ENCODE results near the gene EVC2. TPM values are rescaled to one million over a fixed set of nuclear protein-coding genes. Genes with fewer than 3 reads are reported as not detected.

Gene EVC2
- total RNA-seq, 4 donors from 2014 or later = 15.7 to 24.5 (median 17.2) TPM

GRCh38 chr4:5568931-5569330 lies 139.4 kb downstream of the EVC2 start:
- TF ChIP-seq, protein P1, sequence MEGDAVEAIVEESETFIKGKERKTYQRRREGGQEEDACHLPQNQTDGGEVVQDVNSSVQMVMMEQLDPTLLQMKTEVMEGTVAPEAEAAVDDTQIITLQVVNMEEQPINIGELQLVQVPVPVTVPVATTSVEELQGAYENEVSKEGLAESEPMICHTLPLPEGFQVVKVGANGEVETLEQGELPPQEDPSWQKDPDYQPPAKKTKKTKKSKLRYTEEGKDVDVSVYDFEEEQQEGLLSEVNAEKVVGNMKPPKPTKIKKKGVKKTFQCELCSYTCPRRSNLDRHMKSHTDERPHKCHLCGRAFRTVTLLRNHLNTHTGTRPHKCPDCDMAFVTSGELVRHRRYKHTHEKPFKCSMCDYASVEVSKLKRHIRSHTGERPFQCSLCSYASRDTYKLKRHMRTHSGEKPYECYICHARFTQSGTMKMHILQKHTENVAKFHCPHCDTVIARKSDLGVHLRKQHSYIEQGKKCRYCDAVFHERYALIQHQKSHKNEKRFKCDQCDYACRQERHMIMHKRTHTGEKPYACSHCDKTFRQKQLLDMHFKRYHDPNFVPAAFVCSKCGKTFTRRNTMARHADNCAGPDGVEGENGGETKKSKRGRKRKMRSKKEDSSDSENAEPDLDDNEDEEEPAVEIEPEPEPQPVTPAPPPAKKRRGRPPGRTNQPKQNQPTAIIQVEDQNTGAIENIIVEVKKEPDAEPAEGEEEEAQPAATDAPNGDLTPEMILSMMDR (IDR thresholded peaks at IDR 0.05) = no peak
- no peak for TF ChIP-seq POLR2A (IDR thresholded peaks at IDR 0.05)

GRCh38 chr4:5568336-5568735 lies 140.0 kb downstream of the EVC2 start:
- peaks cover 11% of the 10 kb centered on the region in 2 donors for H3K36me3 ChIP-seq
- TF ChIP-seq POLR2A (IDR thresholded peaks at IDR 0.05) = no peak
- TF ChIP-seq, protein P1 (IDR thresholded peaks at IDR 0.05) = no peak
- no peak overlapping the region for H3K4me3 ChIP-seq (replicated peaks in 1 of 3)
- no peaks in the 10 kb centered on the region for H3K27me3 ChIP-seq
- no peaks in the 10 kb centered on the region for H3K4me1 ChIP-seq
- no peak for DNase-seq
- no peak overlapping the region for H3K27ac ChIP-seq
- WGBS, 2 donors = 93 to 95% methylated on average over 20 of the region's 20 CpGs
- H3K9me3 ChIP-seq = no peaks in the 10 kb centered on the region
- intact Hi-C loops (cut with DNase I) = no loop called here

More at GRCh38 chr4:5568931-5569330, 139.4 kb downstream of the EVC2 start:
- 71 to 89% methylated on average over 6 of the region's 6 CpGs for WGBS, 2 donors
- Histone ChIP-seq H3K27me3 (no peaks in the 10 kb centered on the region), H3K27ac (no peak overlapping the region), H3K4me3 (replicated peaks in 1 of 3) (no peak overlapping the region), H3K9me3 (no peaks in the 10 kb centered on the region), H3K4me1 (no peaks in the 10 kb centered on the region), H3K36me3 (peaks cover 17% of the 10 kb centered on the region in 2 donors)
- DNase-seq = no peak
- intact Hi-C loops (cut with DNase I) = no loop called here

GRCh38 chr4:5566991-5567390 lies 141.4 kb downstream of the EVC2 start:
- no peak for TF ChIP-seq POLR2A (IDR thresholded peaks at IDR 0.05)
- TF ChIP-seq, protein P1 (IDR thresholded peaks at IDR 0.05) = no peak
- no peak overlapping the region for H3K4me3 ChIP-seq (replicated peaks in 1 of 3)
- H3K36me3 ChIP-seq = peaks cover 10 to 14% of the 10 kb centered on the region in 2 donors
- intact Hi-C loops (cut with DNase I) = no loop called here
- no peaks in the 10 kb centered on the region for H3K4me1 ChIP-seq
- WGBS, 2 donors = 86 to 87% methylated on average over 7 of the region's 7 CpGs
- H3K27ac ChIP-seq = no peak overlapping the region
- DNase-seq = no peak
- no peaks in the 10 kb centered on the region for H3K9me3 ChIP-seq
- no peaks in the 10 kb centered on the region for H3K27me3 ChIP-seq

GRCh38 chr4:5566526-5566925 lies 141.8 kb downstream of the EVC2 start:
- H3K27ac ChIP-seq = no peak overlapping the region
- H3K4me3 ChIP-seq (replicated peaks in 1 of 3) = no peak overlapping the region
- no peaks in the 10 kb centered on the region for H3K4me1 ChIP-seq
- 95 to 98% methylated on average over 5 to 6 of the region's 6 CpGs for WGBS, 2 donors
- TF ChIP-seq, protein P1 (IDR thresholded peaks at IDR 0.05) = no peak
- TF ChIP-seq POLR2A (IDR thresholded peaks at IDR 0.05) = no peak
- peaks cover 10 to 14% of the 10 kb centered on the region in 2 donors for H3K36me3 ChIP-seq
- no peaks in the 10 kb centered on the region for H3K9me3 ChIP-seq
- no peak for DNase-seq
- no peaks in the 10 kb centered on the region for H3K27me3 ChIP-seq
- intact Hi-C loops (cut with DNase I) = no loop called here

DNA sequence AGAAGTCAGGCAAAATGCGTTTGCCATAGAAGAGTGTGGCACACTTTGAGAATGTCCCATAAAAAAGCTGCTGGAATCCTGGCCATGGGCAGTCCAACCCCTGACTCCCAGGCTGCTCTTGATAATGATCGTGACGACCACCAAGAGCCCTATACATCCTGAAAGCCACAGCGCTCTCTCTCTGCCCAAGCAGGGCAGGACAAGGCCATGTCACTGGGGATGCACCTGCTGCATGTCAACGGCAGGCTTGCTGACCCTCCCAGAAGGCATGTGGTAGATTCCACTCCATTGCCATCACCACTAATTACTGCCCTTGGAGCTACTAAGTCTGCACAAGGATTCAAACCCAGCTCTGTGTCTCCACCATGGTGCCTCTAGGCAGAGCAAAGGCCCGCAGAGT lies 144.5 kb downstream of the EVC2 start:
- no peak for DNase-seq
- H3K9me3 ChIP-seq = no peaks in the 10 kb centered on the region
- no peaks in the 10 kb centered on the region for H3K27me3 ChIP-seq
- 91 to 98% methylated on average over 5 to 6 of the region's 6 CpGs for WGBS, 2 donors
- H3K4me1 ChIP-seq = no peaks in the 10 kb centered on the region
- peaks cover 7 to 10% of the 10 kb centered on the region in 2 donors for H3K36me3 ChIP-seq
- H3K27ac ChIP-seq = no peak overlapping the region
- no peak overlapping the region for H3K4me3 ChIP-seq (replicated peaks in 1 of 3)
- intact Hi-C loops (cut with DNase I) = no loop called here
- TF ChIP-seq, protein P1 (IDR thresholded peaks at IDR 0.05) = no peak
- no peak for TF ChIP-seq POLR2A (IDR thresholded peaks at IDR 0.05)
